ENCODE results near the gene DPP9. TPM values are rescaled to one million over a fixed set of nuclear protein-coding genes. Genes with fewer than 3 reads are reported as not detected.

Gene DPP9
- total RNA-seq, 1 experiment from 2014 or later, result 34.8 TPM

DNA sequence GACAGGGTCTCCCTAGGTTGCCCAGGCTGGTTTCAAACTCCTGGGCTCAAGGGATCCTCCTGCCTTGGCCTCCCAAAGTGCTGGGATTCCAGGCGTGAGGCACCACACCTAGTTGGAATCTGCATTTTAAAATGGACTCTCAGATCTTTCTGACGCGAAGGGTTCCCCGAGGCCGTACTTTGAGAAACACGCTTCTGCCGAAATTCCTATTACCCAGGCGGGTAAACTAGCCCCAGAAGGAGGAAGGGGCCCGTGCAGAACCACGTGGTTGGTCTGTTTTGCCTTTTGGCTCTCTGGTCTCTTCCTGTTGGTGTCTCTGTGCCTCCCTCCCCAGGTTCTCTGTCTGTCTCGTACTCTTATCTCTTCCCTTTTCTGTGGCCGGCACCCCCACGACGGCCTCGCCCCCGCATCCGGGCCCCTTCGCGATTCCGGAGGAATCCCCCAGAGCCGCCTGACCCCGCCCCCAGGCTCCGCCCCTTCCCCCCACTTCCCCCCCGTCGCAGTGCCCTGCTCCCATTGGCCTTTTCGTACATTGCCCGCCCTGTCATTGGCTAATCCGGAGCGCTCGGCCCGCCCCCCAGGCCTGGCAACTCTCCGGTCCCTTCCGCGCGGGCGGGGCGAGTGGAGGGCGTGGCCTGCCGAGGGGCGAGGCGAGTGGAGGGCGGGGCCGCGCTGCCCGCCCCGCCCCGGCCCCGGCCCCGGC lies 84.7 kb downstream of the DPP9 start, which contains the start of gene TNFAIP8L1:
Gene TNFAIP8L1, plus strand, starts transcription at position 689 of the 703 bp plus-strand sequence. CDS start 12,354 bp downstream, outside the sequence.
- Histone ChIP-seq H3K79me2 (ENCODE audit: low read length) (peaks cover 17% of the 10 kb centered on the region), H3K27me3 (ENCODE audit: low read length) (no peaks in the 10 kb centered on the region)

DNA sequence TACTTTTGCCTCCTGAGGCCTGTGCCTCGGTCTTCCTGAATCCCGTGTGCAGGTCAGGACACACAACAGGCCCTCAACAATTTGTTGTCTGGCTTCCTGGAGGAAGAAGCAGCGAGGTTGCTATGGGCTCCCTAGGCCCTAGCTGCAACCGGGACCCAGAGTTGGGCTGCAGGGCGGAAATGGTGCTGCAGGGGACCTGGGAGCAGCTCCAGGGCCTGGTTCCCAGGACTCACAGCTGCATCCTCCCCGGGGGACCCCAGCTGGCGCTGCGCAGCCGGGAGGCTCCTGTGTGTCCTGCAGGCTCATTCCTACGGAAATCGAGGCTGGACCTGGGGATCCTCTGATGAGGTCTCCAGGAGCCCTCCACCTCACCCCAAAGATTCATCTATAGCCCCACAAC lies 85.3 kb downstream of the DPP9 start:
- H3K4me1 ChIP-seq (ENCODE audit: low read length), result peaks cover 26% of the 10 kb centered on the region
- H3K36me3 ChIP-seq (ENCODE audit: insufficient read depth, low read length), result no peaks in the 10 kb centered on the region
- H3K27ac ChIP-seq (ENCODE audit: low read length), result peak overlapping the region; percentile 74
- DNase-seq, result no peak
- no peaks in the 10 kb centered on the region for H4K20me1 ChIP-seq (ENCODE audit: insufficient read depth, low read depth, low read length)
- no peaks in the 10 kb centered on the region for H3K9me2 ChIP-seq (replicated peaks; ENCODE audit: insufficient read depth, low read length)
- H3K9ac ChIP-seq (ENCODE audit: low read length), result peak overlapping the region; percentile 69
- H3K4me3 ChIP-seq (ENCODE audit: low read length), result peak overlapping the region; percentile 55; the same call in 1 of the 2 replicates
- H3K27me3 ChIP-seq (ENCODE audit: low read length), result no peaks in the 10 kb centered on the region
- peaks cover 17% of the 10 kb centered on the region for H3K79me2 ChIP-seq (ENCODE audit: low read length)
- no peak overlapping the region for H2AFZ ChIP-seq (ENCODE audit: low read length)
- no peaks in the 10 kb centered on the region for H3K9me3 ChIP-seq (ENCODE audit: low read length)
- peak overlapping the region; percentile 74 for H3K4me2 ChIP-seq (ENCODE audit: low read depth, low read length, poor library complexity, severe bottlenecking)

More for the DNA sequence above, 84.7 kb downstream of the DPP9 start, which contains the start of gene TNFAIP8L1:
- no peaks in the 10 kb centered on the region for H4K20me1 ChIP-seq (ENCODE audit: insufficient read depth, low read depth, low read length)
- peak within 1 kb of the TSS; percentile 100 for H3K4me2 ChIP-seq (ENCODE audit: low read depth, low read length, poor library complexity, severe bottlenecking)
- peak within 1 kb of the TSS; percentile 74 for H3K27ac ChIP-seq (ENCODE audit: low read length)
- H3K4me3 ChIP-seq (ENCODE audit: low read length), result peak within 1 kb of the TSS; percentile 100
- H2AFZ ChIP-seq (ENCODE audit: low read length), result peak within 1 kb of the TSS; percentile 60; the same call in 1 of the 2 replicates
- H3K9me2 ChIP-seq (replicated peaks; ENCODE audit: insufficient read depth, low read length), result no peaks in the 10 kb centered on the region
- DNase-seq, result peak; percentile 99
- no peaks in the 10 kb centered on the region for H3K9me3 ChIP-seq (ENCODE audit: low read length)
- H3K4me1 ChIP-seq (ENCODE audit: low read length), result peaks cover 26% of the 10 kb centered on the region
- H3K36me3 ChIP-seq (ENCODE audit: insufficient read depth, low read length), result no peaks in the 10 kb centered on the region
- peak within 1 kb of the TSS; percentile 96 for H3K9ac ChIP-seq (ENCODE audit: low read length)

GRCh38 chr19:4636761-4637160 lies 86.9 kb downstream of the DPP9 start:
- H3K9me3 ChIP-seq (ENCODE audit: low read length), result no peaks in the 10 kb centered on the region
- H3K9ac ChIP-seq (ENCODE audit: low read length), result peak overlapping the region; percentile 70; the same call in 1 of the 2 replicates
- H4K20me1 ChIP-seq (ENCODE audit: insufficient read depth, low read depth, low read length), result no peaks in the 10 kb centered on the region
- H3K4me2 ChIP-seq (ENCODE audit: low read depth, low read length, poor library complexity, severe bottlenecking), result no peak overlapping the region
- no peak overlapping the region for H2AFZ ChIP-seq (ENCODE audit: low read length)
- peaks cover 17% of the 10 kb centered on the region for H3K79me2 ChIP-seq (ENCODE audit: low read length)
- no peak for DNase-seq
- no peaks in the 10 kb centered on the region for H3K9me2 ChIP-seq (replicated peaks; ENCODE audit: insufficient read depth, low read length)
- H3K4me1 ChIP-seq (ENCODE audit: low read length), result peaks cover 26% of the 10 kb centered on the region
- H3K36me3 ChIP-seq (ENCODE audit: insufficient read depth, low read length), result no peaks in the 10 kb centered on the region
- no peaks in the 10 kb centered on the region for H3K27me3 ChIP-seq (ENCODE audit: low read length)
- no peak overlapping the region for H3K27ac ChIP-seq (ENCODE audit: low read length)
- no peak overlapping the region for H3K4me3 ChIP-seq (ENCODE audit: low read length)

DNA sequence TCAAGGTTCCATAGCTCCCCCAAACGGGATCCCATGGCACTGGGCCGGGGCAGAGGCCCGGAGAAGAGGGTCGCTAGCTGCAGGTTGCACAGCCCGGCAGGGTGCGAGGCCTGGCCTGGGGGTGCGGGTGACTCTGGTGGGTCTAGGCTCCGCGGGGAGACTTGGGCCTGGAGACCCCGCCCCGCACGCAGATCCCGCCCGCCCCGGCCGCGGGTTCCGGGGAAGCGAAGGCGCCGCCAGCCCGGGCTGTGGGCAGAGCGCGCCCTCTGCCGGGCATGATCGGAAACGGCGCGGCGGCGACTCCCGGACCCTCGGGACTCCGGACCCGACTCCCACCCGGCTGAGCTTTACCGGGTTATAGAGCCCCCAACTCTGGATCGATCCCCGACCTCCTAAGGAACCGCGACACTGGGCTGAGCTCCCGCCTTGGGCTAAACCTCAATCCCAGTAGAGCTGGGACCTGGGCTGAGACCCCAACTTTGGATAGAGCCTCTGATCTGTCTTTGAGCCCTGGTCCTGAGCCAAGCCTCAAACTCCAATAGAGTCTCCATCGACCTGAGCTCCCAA lies 87.4 kb downstream of the DPP9 start:
- Histone ChIP-seq H3K4me3 (ENCODE audit: low read length) (peak overlapping the region; percentile 61; the same call in 1 of the 2 replicates), H2AFZ (ENCODE audit: low read length) (peak overlapping the region; percentile 98), H3K36me3 (ENCODE audit: insufficient read depth, low read length) (no peaks in the 10 kb centered on the region), H3K4me2 (ENCODE audit: low read depth, low read length, poor library complexity, severe bottlenecking) (peak overlapping the region; percentile 75), H4K20me1 (ENCODE audit: insufficient read depth, low read depth, low read length) (no peaks in the 10 kb centered on the region), H3K4me1 (ENCODE audit: low read length) (peaks cover 26% of the 10 kb centered on the region), H3K27me3 (ENCODE audit: low read length) (no peaks in the 10 kb centered on the region), H3K9me2 (replicated peaks; ENCODE audit: insufficient read depth, low read length) (no peaks in the 10 kb centered on the region), H3K9ac (ENCODE audit: low read length) (peak overlapping the region; percentile 70), H3K9me3 (ENCODE audit: low read length) (no peaks in the 10 kb centered on the region), H3K27ac (ENCODE audit: low read length) (no peak overlapping the region), H3K79me2 (ENCODE audit: low read length) (peaks cover 17% of the 10 kb centered on the region)
- peak; percentile 86 for DNase-seq

GRCh38 chr19:4635754-4636116 lies 87.9 kb downstream of the DPP9 start:
- no peaks in the 10 kb centered on the region for H4K20me1 ChIP-seq (ENCODE audit: insufficient read depth, low read depth, low read length)
- H3K27ac ChIP-seq (ENCODE audit: low read length), result no peak overlapping the region
- H2AFZ ChIP-seq (ENCODE audit: low read length), result peak overlapping the region; percentile 98
- H3K36me3 ChIP-seq (ENCODE audit: insufficient read depth, low read length), result no peaks in the 10 kb centered on the region
- H3K79me2 ChIP-seq (ENCODE audit: low read length), result peaks cover 13% of the 10 kb centered on the region
- DNase-seq, result no peak
- no peaks in the 10 kb centered on the region for H3K9me2 ChIP-seq (replicated peaks; ENCODE audit: insufficient read depth, low read length)
- H3K4me1 ChIP-seq (ENCODE audit: low read length), result peaks cover 26% of the 10 kb centered on the region
- peak overlapping the region; percentile 75 for H3K4me2 ChIP-seq (ENCODE audit: low read depth, low read length, poor library complexity, severe bottlenecking)
- no peaks in the 10 kb centered on the region for H3K9me3 ChIP-seq (ENCODE audit: low read length)
- peak overlapping the region; percentile 70 for H3K9ac ChIP-seq (ENCODE audit: low read length)
- H3K27me3 ChIP-seq (ENCODE audit: low read length), result no peaks in the 10 kb centered on the region
- H3K4me3 ChIP-seq (ENCODE audit: low read length), result peak overlapping the region; percentile 61; the same call in 1 of the 2 replicates

DNA sequence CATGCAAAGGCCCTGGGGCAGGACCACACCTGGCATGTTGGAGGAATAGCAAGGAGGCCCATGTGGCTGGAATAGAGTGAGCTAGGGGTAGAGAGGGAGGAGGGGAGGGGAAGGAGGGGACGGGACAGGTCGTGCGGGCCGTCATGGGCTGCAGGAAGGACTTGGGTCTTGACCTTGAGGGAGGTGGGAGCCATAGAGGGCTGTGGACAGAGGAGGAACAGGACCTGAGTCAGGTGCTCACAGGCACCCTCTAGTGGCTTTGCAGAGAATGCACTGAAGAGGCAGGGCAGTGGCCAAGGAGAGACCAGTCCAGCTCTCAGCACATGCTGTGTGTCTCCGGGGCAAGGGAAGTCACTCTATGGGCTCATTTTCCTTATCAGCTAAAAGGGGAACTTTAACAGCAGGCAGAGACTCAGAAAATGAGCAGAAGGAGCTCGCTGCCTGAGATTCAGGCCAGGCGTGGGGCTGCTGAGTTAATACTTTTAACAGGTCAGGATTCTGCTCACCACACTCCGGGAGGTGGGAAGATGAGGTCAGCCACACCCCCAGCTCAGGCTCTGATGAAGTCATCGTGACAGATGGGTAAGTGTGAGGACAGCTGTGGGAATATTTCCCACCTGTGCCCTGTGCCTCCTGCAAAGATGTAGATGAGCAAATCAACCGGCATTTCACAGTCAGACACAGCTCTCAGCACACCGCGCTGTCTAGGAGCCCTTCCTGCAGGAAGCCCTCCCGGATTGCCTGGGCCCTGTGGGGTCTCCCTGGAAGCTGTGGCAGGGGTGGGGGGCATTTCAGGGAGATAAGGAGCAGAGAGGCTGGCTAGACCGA lies 90.3 kb downstream of the DPP9 start:
- DNase-seq, result peak; percentile 78
- no peak overlapping the region for H3K4me2 ChIP-seq (ENCODE audit: low read depth, low read length, poor library complexity, severe bottlenecking)

More for the DNA sequence above, 90.3 kb downstream of the DPP9 start:
- no peak overlapping the region for H3K4me3 ChIP-seq (ENCODE audit: low read length)
- no peaks in the 10 kb centered on the region for H4K20me1 ChIP-seq (ENCODE audit: insufficient read depth, low read depth, low read length)
- no peaks in the 10 kb centered on the region for H3K9me2 ChIP-seq (replicated peaks; ENCODE audit: insufficient read depth, low read length)
- H3K9me3 ChIP-seq (ENCODE audit: low read length), result no peaks in the 10 kb centered on the region
- H3K27me3 ChIP-seq (ENCODE audit: low read length), result no peaks in the 10 kb centered on the region
- no peaks in the 10 kb centered on the region for H3K79me2 ChIP-seq (ENCODE audit: low read length)
- peaks cover 8% of the 10 kb centered on the region for H3K4me1 ChIP-seq (ENCODE audit: low read length)
- no peak overlapping the region for H2AFZ ChIP-seq (ENCODE audit: low read length)
- no peaks in the 10 kb centered on the region for H3K36me3 ChIP-seq (ENCODE audit: insufficient read depth, low read length)
- no peak overlapping the region for H3K27ac ChIP-seq (ENCODE audit: low read length)
- H3K9ac ChIP-seq (ENCODE audit: low read length), result no peak overlapping the region
